ENCODE data around the gene CLASRP. TPM values are rescaled to one million over a fixed set of nuclear protein-coding genes. Genes with fewer than 3 reads are reported as not detected.

CLASRP gene
- total and polyA plus RNA-seq, 2 of the 8 experiments (the other 6 are each of a cell fraction or from before 2014, with no cell fraction given) = 22.3 to 71.7 TPM

DNA sequence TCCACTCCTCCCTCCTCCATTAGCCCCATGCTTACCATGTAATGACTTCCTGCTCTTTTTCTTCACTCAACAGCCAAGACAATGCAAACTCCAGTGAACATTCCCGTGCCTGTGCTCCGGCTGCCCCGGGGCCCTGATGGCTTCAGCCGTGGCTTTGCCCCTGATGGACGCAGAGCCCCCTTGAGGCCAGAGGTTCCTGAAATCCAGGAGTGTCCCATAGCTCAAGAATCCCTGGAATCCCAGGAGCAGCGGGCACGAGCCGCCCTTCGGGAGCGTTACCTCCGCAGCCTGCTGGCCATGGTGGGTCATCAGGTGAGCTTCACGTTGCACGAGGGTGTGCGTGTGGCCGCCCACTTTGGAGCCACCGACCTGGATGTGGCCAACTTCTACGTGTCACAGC is 51.2 kb downstream of the CLASRP start:
- no peak overlapping the region for H3K56ac ChIP-seq (replicated peaks; ENCODE audit: insufficient read length, low read depth, low read length)
- 85% methylated on average over 17 of the region's 17 CpGs; no CpG with 5 or more reads in 1 of the 2 experiments for WGBS, 2 experiments (ENCODE audit: extremely low coverage in 1 of 2, insufficient coverage in 1 of 2, insufficient read length in 1 of 2, insufficient replicate concordance in 2 of 2, low coverage in 1 of 2, low lambda C conversion rate in 2 of 2, missing lambda C conversion rate in 1 of 2)
- no peak overlapping the region for H4K8ac ChIP-seq (ENCODE audit: extremely low read depth, insufficient read depth, low read length)
- H4K20me1 ChIP-seq (replicated peaks in 1 of 2; ENCODE audit: control insufficient read depth in 1 of 2, insufficient read depth in 2 of 2, low read length in 2 of 2) = peaks cover 3 to 15% of the 10 kb centered on the region in 2 experiments
- peaks cover 4 to 17% (median 7%) of the 10 kb centered on the region in 4 experiments; a peak in 6 of 7 replicates for H3K4me1 ChIP-seq (replicated peaks in 1 of 4; ENCODE audit: control insufficient read depth in 3 of 4, insufficient read depth in 4 of 4, low read length in 3 of 4)
- H3K4ac ChIP-seq (replicated peaks; ENCODE audit: insufficient read length, low read depth, low read length) = peak overlapping the region; percentile 85
- peak overlapping the region; percentile 32; the same call in 1 of the 2 replicates for H2AK5ac ChIP-seq (ENCODE audit: low read depth, low read length)
- no peak overlapping the region for H3K27ac ChIP-seq (ENCODE audit: low read depth, low read length)
- no peak overlapping the region for H3K23ac ChIP-seq (ENCODE audit: insufficient read length)
- no peak overlapping the region for H3K4me3 ChIP-seq (ENCODE audit: extremely low read depth in 1 of 4, insufficient read depth in 2 of 4, low read depth in 3 of 4, low read length in 4 of 4)
- FAIRE-seq = no peak
- peaks cover 15% of the 10 kb centered on the region for H3K79me1 ChIP-seq (ENCODE audit: low read depth, low read length)
- peaks cover 4 to 21% (median 5%) of the 10 kb centered on the region in 4 experiments; a peak in 5 of 8 replicates for H3K36me3 ChIP-seq (ENCODE audit: control insufficient read depth in 2 of 4, insufficient read depth in 4 of 4, low read length in 3 of 4)
- no peak overlapping the region for H2AFZ ChIP-seq (ENCODE audit: low read length)
- H2BK12ac ChIP-seq (ENCODE audit: low read depth, low read length) = no peak overlapping the region; the same call in 1 of the 2 replicates
- no peak overlapping the region for H3K18ac ChIP-seq (ENCODE audit: extremely low read depth, low read length)
- no peak overlapping the region for H2BK5ac ChIP-seq (ENCODE audit: low read depth, low read length)
- no peak overlapping the region for H2BK20ac ChIP-seq (ENCODE audit: low read length)
- H3K9me3 ChIP-seq (ENCODE audit: insufficient read depth in 2 of 2, low read depth in 1 of 2, low read length in 1 of 2) = no peaks in the 10 kb centered on the region
- H3K79me2 ChIP-seq (ENCODE audit: control insufficient read depth in 1 of 2, insufficient read depth in 2 of 2, low read length in 2 of 2) = peaks cover 14 to 36% of the 10 kb centered on the region in 2 experiments
- H3K4me2 ChIP-seq (ENCODE audit: insufficient read depth in 1 of 2, low read depth in 2 of 2, low read length in 2 of 2) = peak overlapping the region in 1 of 2 experiments; percentile 94; a peak in 1 of 4 replicates
- no peak overlapping the region for H4K5ac ChIP-seq (ENCODE audit: insufficient read length, low read depth, low read length)
- peak in 1 of 2 experiments; percentile 68 for DNase-seq (ENCODE audit: low read depth in 1 of 2, low spot score in 2 of 2)
- H3K14ac ChIP-seq (ENCODE audit: insufficient read length) = no peak overlapping the region
- ChIA-PET CTCF (ENCODE audit: partially characterized antibody) (interaction anchor here (0.5 to 5.3 kb wide), 15 partner anchors 8 to 187 kb away, joined by 3 to 39 read pairs (median 4); partner anchors contain the start of genes GEMIN7 and ZNF296), POLR2A (ENCODE audit: partially characterized antibody) (interaction anchor here (0.6 to 6.1 kb wide), 15 partner anchors 12 to 198 kb away, joined by 3 to 230 read pairs (median 4); partner anchors contain the start of genes APOE, GEMIN7 and ZNF296)
- H4K91ac ChIP-seq (replicated peaks; ENCODE audit: insufficient read length, low read length) = no peak overlapping the region
- H3K27me3 ChIP-seq (replicated peaks in 1 of 4; ENCODE audit: control insufficient read depth in 3 of 4, extremely low read depth in 1 of 4, insufficient read depth in 3 of 4, low read length in 3 of 4) = no peaks in the 10 kb centered on the region
- H3K23me2 ChIP-seq (ENCODE audit: low read depth, low read length) = peaks cover 16% of the 10 kb centered on the region
- no peak overlapping the region; the same call in 1 of the 2 replicates for H2BK15ac ChIP-seq (ENCODE audit: low read length)
- no peak overlapping the region for H2BK120ac ChIP-seq (replicated peaks; ENCODE audit: low read depth, low read length)
- H3K9ac ChIP-seq (replicated peaks in 1 of 4; ENCODE audit: extremely low read depth in 1 of 4, low read depth in 3 of 4, low read length in 3 of 4) = no peak overlapping the region
- TF ChIP-seq, protein P1, sequence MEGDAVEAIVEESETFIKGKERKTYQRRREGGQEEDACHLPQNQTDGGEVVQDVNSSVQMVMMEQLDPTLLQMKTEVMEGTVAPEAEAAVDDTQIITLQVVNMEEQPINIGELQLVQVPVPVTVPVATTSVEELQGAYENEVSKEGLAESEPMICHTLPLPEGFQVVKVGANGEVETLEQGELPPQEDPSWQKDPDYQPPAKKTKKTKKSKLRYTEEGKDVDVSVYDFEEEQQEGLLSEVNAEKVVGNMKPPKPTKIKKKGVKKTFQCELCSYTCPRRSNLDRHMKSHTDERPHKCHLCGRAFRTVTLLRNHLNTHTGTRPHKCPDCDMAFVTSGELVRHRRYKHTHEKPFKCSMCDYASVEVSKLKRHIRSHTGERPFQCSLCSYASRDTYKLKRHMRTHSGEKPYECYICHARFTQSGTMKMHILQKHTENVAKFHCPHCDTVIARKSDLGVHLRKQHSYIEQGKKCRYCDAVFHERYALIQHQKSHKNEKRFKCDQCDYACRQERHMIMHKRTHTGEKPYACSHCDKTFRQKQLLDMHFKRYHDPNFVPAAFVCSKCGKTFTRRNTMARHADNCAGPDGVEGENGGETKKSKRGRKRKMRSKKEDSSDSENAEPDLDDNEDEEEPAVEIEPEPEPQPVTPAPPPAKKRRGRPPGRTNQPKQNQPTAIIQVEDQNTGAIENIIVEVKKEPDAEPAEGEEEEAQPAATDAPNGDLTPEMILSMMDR (IDR thresholded peaks at IDR 0.05; ENCODE audit: control extremely low read depth in 1 of 3, insufficient read depth in 1 of 3, low read depth in 1 of 3, low read length in 3 of 3) = peak; percentile 40 to 57 (median 48); a peak in 3 of 4 replicates
- TF ChIP-seq TBP (IDR thresholded peaks at IDR 0.05; ENCODE audit: low read depth, low read length) (0 out of 2 replicates have a peak, but pooled peaks have one; percentile 38), TEAD4 (IDR thresholded peaks at IDR 0.05; ENCODE audit: low read depth, low read length) (peak; percentile 90), CBX5 (IDR thresholded peaks at IDR 0.05; ENCODE audit: low read depth, low read length) (no peak), SUZ12 (IDR thresholded peaks at IDR 0.05; ENCODE audit: low read length) (no peak), EZH2 (IDR thresholded peaks at IDR 0.05; ENCODE audit: low read depth, low read length, severe bottlenecking) (no peak)
- TF ChIP-seq, protein P2, sequence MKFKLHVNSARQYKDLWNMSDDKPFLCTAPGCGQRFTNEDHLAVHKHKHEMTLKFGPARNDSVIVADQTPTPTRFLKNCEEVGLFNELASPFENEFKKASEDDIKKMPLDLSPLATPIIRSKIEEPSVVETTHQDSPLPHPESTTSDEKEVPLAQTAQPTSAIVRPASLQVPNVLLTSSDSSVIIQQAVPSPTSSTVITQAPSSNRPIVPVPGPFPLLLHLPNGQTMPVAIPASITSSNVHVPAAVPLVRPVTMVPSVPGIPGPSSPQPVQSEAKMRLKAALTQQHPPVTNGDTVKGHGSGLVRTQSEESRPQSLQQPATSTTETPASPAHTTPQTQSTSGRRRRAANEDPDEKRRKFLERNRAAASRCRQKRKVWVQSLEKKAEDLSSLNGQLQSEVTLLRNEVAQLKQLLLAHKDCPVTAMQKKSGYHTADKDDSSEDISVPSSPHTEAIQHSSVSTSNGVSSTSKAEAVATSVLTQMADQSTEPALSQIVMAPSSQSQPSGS (IDR thresholded peaks at IDR 0.05; ENCODE audit: low read length) = no peak

Measured in H1 (cell line).